K562 (cell line): ENCODE measurements around the gene NRARP. TPM values are rescaled to one million over a fixed set of nuclear protein-coding genes. Genes with fewer than 3 reads are reported as not detected.

Experiments used
- ATF4 ChIP-seq: fragments of 450-650 bp; formaldehyde crosslinking; IDR thresholded peaks from 2 replicates; pipeline ENCODE4 v1.4.0; 2022; ENCODE audit warnings: mild to moderate bottlenecking, moderate library complexity
- BDP1 ChIP-seq: IDR thresholded peaks from 3 replicates; pipeline ENCODE4 v1.6.1; 2011; ENCODE audit not compliant: insufficient read length, insufficient read depth
- CBFB ChIP-seq: sonication (generic); formaldehyde crosslinking; IDR thresholded peaks from 2 replicates; pipeline ENCODE4 v1.4.0; 2020; ENCODE audit warnings: mild to moderate bottlenecking, missing genetic modification reagents
- CEBPB ChIP-seq: fragments of 450-650 bp; IDR thresholded peaks from 2 replicates; pipeline ENCODE4 v1.6.1; 2016; ENCODE audit warnings: missing genetic modification characterization, missing compliant biosample characterization
- MTA3 ChIP-seq: fragments of 450-650 bp; formaldehyde crosslinking; IDR thresholded peaks from 2 replicates; pipeline ENCODE4 v1.6.1; 2017; ENCODE audit warnings: mild to moderate bottlenecking, borderline replicate concordance
- POLR2AphosphoS5 ChIP-seq: IDR thresholded peaks from 2 replicates; pipeline ENCODE4 v1.6.1; 2011; ENCODE audit warnings: mild to moderate bottlenecking, low read depth, low read length, moderate library complexity; ENCODE audit not compliant: control insufficient read depth, insufficient read depth
- SAP30 ChIP-seq: fragments of 200-600 bp; sonication (generic); IDR thresholded peaks from 2 replicates; pipeline ENCODE4 v1.6.1; 2012; ENCODE audit warnings: borderline replicate concordance, low read depth, mild to moderate bottlenecking, moderate library complexity, low read length, control low read depth, inconsistent platforms; ENCODE audit not compliant: insufficient read depth, poor library complexity, severe bottlenecking
- STAT6 ChIP-seq: sonication (generic); formaldehyde crosslinking; IDR thresholded peaks from 2 replicates; pipeline ENCODE4 v1.8.1; 2023; ENCODE audit warnings: mild to moderate bottlenecking, missing genetic modification reagents
- polyA plus RNA-seq, 8 experiments: library from polyadenylated mRNA; depleted of rRNA in 4 of 8; stranded (reverse) in 5 of 8; unstranded in 3 of 8; fragments of >200 nt; fragmentation: Nextera tagmentation in 2 of 8; fragmentation: Illumina TruSeq in 1 of 8; extraction: Ambion mirVana in 2 of 8; extraction: Trizol in 1 of 8; gene quantifications; 2 replicates each; pipeline versions ENCODE4 v1.2.1 to v1.2.3, GENCODE V29; 2011 to 2014; ENCODE audit warnings: inconsistent platforms in 1 of 8, missing spikeins in 1 of 8
- total RNA-seq, 7 experiments: library from RNA; depleted of rRNA in 6 of 7; stranded (reverse); fragments of >200 nt in 6 of 7; fragmentation: Illumina TruSeq in 2 of 7; extraction: Trizol in 2 of 7; gene quantifications; 2 replicates each; pipeline versions ENCODE4 v1.2.1 to v1.2.3, GENCODE V29; 2011 to 2021; ENCODE audit warnings: low replicate concordance in 1 of 7

The NRARP gene
- total and polyA plus RNA-seq, 9 of the 15 experiments (the other 6 are each of a cell fraction or from before 2014, with no cell fraction given) = 2.0 to 24.5 (median 7.2) TPM; not detected in 2

GRCh38 chr9:137311171-137311985 lies 9.3 kb upstream of the NRARP start (continued):
- TF ChIP-seq BDP1 = no peak
- TF ChIP-seq CEBPB (tag) = no peak
- TF ChIP-seq MTA3 = peak; percentile 33; the same call in 1 of the 2 replicates
- TF ChIP-seq CBFB (CRISPR knock-in tag) = no peak
- no peak for TF ChIP-seq ATF4
- no peak for TF ChIP-seq POLR2AphosphoS5
- TF ChIP-seq STAT6 (CRISPR knock-in tag) = no peak
- TF ChIP-seq SAP30 = no peak
- TF ChIP-seq, all 486 proteins: peak for 24
